Neuronal stem cell (in vitro differentiated cells): ENCODE measurements around the gene MFN2.

Experiments used
- DNase-seq: peaks from one replicate; pipeline ENCODE4 v3.0.0-alpha.2; 2013; ENCODE audit warnings: low spot score
- H2AFZ ChIP-seq: one replicate; pipeline ENCODE4 v1.6.1; 2013; ENCODE audit warnings: mild to moderate bottlenecking, low read length, inconsistent platforms
- H2AK5ac ChIP-seq: 2 replicates; pipeline ENCODE4 v1.6.1; 2013; ENCODE audit warnings: low read depth, mild to moderate bottlenecking, inconsistent platforms, low read length, moderate library complexity, mixed read lengths
- H2BK120ac ChIP-seq: 2 replicates; pipeline ENCODE4 v1.6.1; 2013; ENCODE audit warnings: low read depth, mild to moderate bottlenecking, inconsistent platforms, low read length, moderate library complexity, mixed read lengths
- H2BK12ac ChIP-seq: one replicate; pipeline ENCODE4 v1.6.1; 2013; ENCODE audit warnings: low read length, inconsistent platforms
- H2BK15ac ChIP-seq: 2 replicates; pipeline ENCODE4 v1.6.1; 2013; ENCODE audit warnings: mild to moderate bottlenecking, low read length, inconsistent platforms, mixed read lengths
- H2BK5ac ChIP-seq: one replicate; pipeline ENCODE4 v1.6.1; 2013; ENCODE audit warnings: inconsistent platforms, mild to moderate bottlenecking, low read length, moderate library complexity
- H3K14ac ChIP-seq: one replicate; pipeline ENCODE4 v1.6.1; 2013; ENCODE audit warnings: low read length, inconsistent platforms
- H3K18ac ChIP-seq: 2 replicates; pipeline ENCODE4 v1.6.1; 2013; ENCODE audit warnings: low read length, inconsistent platforms
- H3K23ac ChIP-seq: 2 replicates; pipeline ENCODE4 v1.6.1; 2013; ENCODE audit warnings: low read depth, mild to moderate bottlenecking, mixed read lengths, low read length, inconsistent platforms; ENCODE audit not compliant: poor library complexity
- H3K27ac ChIP-seq: replicated peaks from 3 replicates; pipeline ENCODE4 v1.5.1; 2013; ENCODE audit warnings: low read length, inconsistent platforms
- H3K27me3 ChIP-seq, 3 experiments: 2 replicates each; pipeline ENCODE4 v1.6.1; 2013; ENCODE audit warnings: low read length in 3 of 3, mild to moderate bottlenecking in 2 of 3, inconsistent platforms in 1 of 3, low read depth in 1 of 3, mixed read lengths in 1 of 3, moderate library complexity in 1 of 3; ENCODE audit not compliant: control insufficient read depth in 3 of 3, insufficient read depth in 3 of 3
- H3K36me3 ChIP-seq, 2 donors: replicated peaks in 1 of 2; 2 replicates each; pipeline ENCODE4 v1.6.1; 2013; ENCODE audit warnings: low read length in 2 of 2; ENCODE audit not compliant: control insufficient read depth in 2 of 2, insufficient read depth in 2 of 2
- H3K4ac ChIP-seq: 2 replicates; pipeline ENCODE4 v1.6.1; 2013; ENCODE audit warnings: inconsistent platforms, mild to moderate bottlenecking, low read length, moderate library complexity
- H3K4me1 ChIP-seq, 2 donors: 1 replicate in 1 of 2; 2 replicates in 1 of 2; pipeline ENCODE4 v1.6.1; 2013; ENCODE audit warnings: low read length in 2 of 2, low read depth in 1 of 2; ENCODE audit not compliant: control insufficient read depth in 2 of 2, insufficient read depth in 1 of 2
- H3K4me2 ChIP-seq: one replicate; pipeline ENCODE4 v1.6.1; 2013; ENCODE audit warnings: mild to moderate bottlenecking, low read length, inconsistent platforms; ENCODE audit not compliant: insufficient read depth, poor library complexity, severe bottlenecking
- H3K4me3 ChIP-seq, 2 donors: 2 replicates each; pipeline ENCODE4 v1.5.1; 2013; ENCODE audit warnings: low read length in 2 of 2, mild to moderate bottlenecking in 2 of 2, inconsistent platforms in 1 of 2, moderate library complexity in 1 of 2
- H3K79me1 ChIP-seq: one replicate; pipeline ENCODE4 v1.6.1; 2013; ENCODE audit warnings: low read depth, mild to moderate bottlenecking, inconsistent platforms, low read length, moderate library complexity
- H3K9ac ChIP-seq: one replicate; pipeline ENCODE4 v1.6.1; 2013; ENCODE audit warnings: mild to moderate bottlenecking, low read depth, low read length, inconsistent platforms; ENCODE audit not compliant: poor library complexity
- H3K9me3 ChIP-seq, 2 donors: replicated peaks in 1 of 2; 2 replicates each; pipeline versions ENCODE3 to v1.6.1; 2013; ENCODE audit warnings: low read length in 2 of 2, mild to moderate bottlenecking in 2 of 2, inconsistent platforms in 1 of 2, low read depth in 1 of 2, mixed read lengths in 1 of 2, moderate library complexity in 1 of 2; ENCODE audit not compliant: control insufficient read depth in 2 of 2, insufficient read depth in 1 of 2
- H4K8ac ChIP-seq: one replicate; pipeline ENCODE4 v1.6.1; 2013; ENCODE audit warnings: low read depth, mild to moderate bottlenecking, inconsistent platforms, low read length, moderate library complexity
- H4K91ac ChIP-seq: one replicate; pipeline ENCODE4 v1.6.1; 2013; ENCODE audit warnings: low read length, low read depth, mild to moderate bottlenecking, inconsistent platforms; ENCODE audit not compliant: poor library complexity
- WGBS, 2 donors: extraction: QIAGEN DNeasy Blood & Tissue Kit; methylation state at CpG; one replicate each; pipeline ENCODE4 v1.1.7; 2013; ENCODE audit warnings: missing lambda C conversion rate in 2 of 2, mixed read lengths in 1 of 2; ENCODE audit not compliant: insufficient read length in 2 of 2, insufficient replicate concordance in 1 of 2; ENCODE audit errors: extremely low coverage in 2 of 2; 5-methylcytosine and 5-hydroxymethylcytosine counted together

Gene MFN2

GRCh38 chr1:12011998-12012397 is 31.8 kb downstream of the MFN2 start:
- Histone ChIP-seq H4K8ac (no peak overlapping the region), H3K9me3 (peaks cover 0 to 7% of the 10 kb centered on the region in 2 donors), H3K18ac (no peak overlapping the region), H3K27me3 (no peaks in the 10 kb centered on the region), H3K4me2 (no peak overlapping the region), H3K4me3 (no peak overlapping the region), H4K91ac (no peak overlapping the region), H2BK12ac (no peak overlapping the region), H2AK5ac (no peak overlapping the region), H2BK120ac (no peak overlapping the region), H3K23ac (no peak overlapping the region), H3K79me1 (peaks cover 3% of the 10 kb centered on the region), H3K4ac (no peak overlapping the region), H3K14ac (no peak overlapping the region), H3K4me1 (no peaks in the 10 kb centered on the region), H2AFZ (no peak overlapping the region), H3K36me3 (peaks cover 41 to 52% of the 10 kb centered on the region in 2 donors), H3K27ac (no peak overlapping the region), H2BK5ac (no peak overlapping the region), H2BK15ac (no peak overlapping the region), H3K9ac (no peak overlapping the region)
- WGBS, 2 donors, result no CpG with 5 or more reads among the region's 4 CpGs
- no peak for DNase-seq

GRCh38 chr1:12012560-12013316 is 32.5 kb downstream of the MFN2 start:
- no peak overlapping the region for H3K23ac ChIP-seq
- H2BK12ac ChIP-seq, result no peak overlapping the region
- no peak overlapping the region for H3K4me3 ChIP-seq
- H2BK15ac ChIP-seq, result no peak overlapping the region
- H3K18ac ChIP-seq, result no peak overlapping the region
- no peak overlapping the region for H2AFZ ChIP-seq
- no peak overlapping the region for H4K8ac ChIP-seq
- no peak overlapping the region for H2AK5ac ChIP-seq
- H3K9ac ChIP-seq, result no peak overlapping the region
- H3K79me1 ChIP-seq, result no peaks in the 10 kb centered on the region
- no peak overlapping the region for H4K91ac ChIP-seq
- no peak overlapping the region for H3K4me2 ChIP-seq
- no peak for DNase-seq
- no peak overlapping the region for H3K14ac ChIP-seq
- no peaks in the 10 kb centered on the region for H3K4me1 ChIP-seq
- H3K27me3 ChIP-seq, result no peaks in the 10 kb centered on the region
- no CpG with 5 or more reads among the region's 8 CpGs for WGBS, 2 donors
- H2BK5ac ChIP-seq, result no peak overlapping the region
- no peak overlapping the region for H3K4ac ChIP-seq
- no peak overlapping the region for H2BK120ac ChIP-seq
- peaks cover 36 to 46% of the 10 kb centered on the region in 2 donors for H3K36me3 ChIP-seq
- no peak overlapping the region for H3K27ac ChIP-seq
- H3K9me3 ChIP-seq, result peaks cover 0 to 5% of the 10 kb centered on the region in 2 donors

- Histone ChIP-seq H3K27me3 (no peaks in the 10 kb centered on the region), H2BK5ac (no peak overlapping the region), H3K18ac (peak overlapping the region; percentile 58), H2BK15ac (no peak overlapping the region), H4K91ac (no peak overlapping the region), H3K23ac (no peak overlapping the region), H2BK12ac (no peak overlapping the region), H2AK5ac (peak overlapping the region; percentile 58), H3K9me3 (peaks cover 0 to 2% of the 10 kb centered on the region in 2 donors), H3K14ac (no peak overlapping the region), H2AFZ (no peak overlapping the region), H2BK120ac (no peak overlapping the region), H3K4ac (no peak overlapping the region), H3K9ac (no peak overlapping the region), H4K8ac (no peak overlapping the region), H3K4me3 (no peak overlapping the region), H3K79me1 (no peaks in the 10 kb centered on the region), H3K4me2 (no peak overlapping the region), H3K4me1 (no peaks in the 10 kb centered on the region), H3K27ac (peak overlapping the region; percentile 26), H3K36me3 (peaks cover 33 to 42% of the 10 kb centered on the region in 2 donors)
- WGBS, 2 donors, result no CpG with 5 or more reads among the region's 16 CpGs
- no peak for DNase-seq
Observed at GRCh38 chr1:12014141-12014991, 34.1 kb downstream of the MFN2 start.

- peaks cover 0 to 2% of the 10 kb centered on the region in 2 donors for H3K9me3 ChIP-seq
- H3K4me1 ChIP-seq, result peaks cover 0 to under 1% of the 10 kb centered on the region in 2 donors
- no peak overlapping the region for H4K91ac ChIP-seq
- H2BK12ac ChIP-seq, result no peak overlapping the region
- no peak overlapping the region for H4K8ac ChIP-seq
- no peak overlapping the region for H2BK15ac ChIP-seq
- no peak for DNase-seq
- no CpG with 5 or more reads among the region's 10 CpGs for WGBS, 2 donors
- H3K18ac ChIP-seq, result no peak overlapping the region
- no peak overlapping the region for H3K27ac ChIP-seq
- H2BK120ac ChIP-seq, result no peak overlapping the region
- H3K27me3 ChIP-seq, result no peaks in the 10 kb centered on the region
- H2AFZ ChIP-seq, result no peak overlapping the region
- no peak overlapping the region for H3K4me3 ChIP-seq
- no peak overlapping the region for H3K4ac ChIP-seq
- no peak overlapping the region for H3K23ac ChIP-seq
- H3K4me2 ChIP-seq, result no peak overlapping the region
- no peak overlapping the region for H2AK5ac ChIP-seq
- H3K14ac ChIP-seq, result no peak overlapping the region
- no peaks in the 10 kb centered on the region for H3K79me1 ChIP-seq
- H3K36me3 ChIP-seq, result peaks cover 28 to 35% of the 10 kb centered on the region in 2 donors
- H2BK5ac ChIP-seq, result no peak overlapping the region
- H3K9ac ChIP-seq, result no peak overlapping the region
Observed at GRCh38 chr1:12015001-12015491, 34.8 kb downstream of the MFN2 start.
